Fibroblast of skin of scalp (primary cell): ENCODE results near the gene RAB22A. TPM values are rescaled to one million over a fixed set of nuclear protein-coding genes. Genes with fewer than 3 reads are reported as not detected.

Experiments
- DNase-seq: peaks from one replicate; pipeline ENCODE4 v3.0.0-alpha.2; 2013
- polyA plus RNA-seq, 2 experiments: library from polyadenylated mRNA; unstranded; fragments of 120-200 nt; gene quantifications; one replicate each; pipeline ENCODE4 v1.2.1, GENCODE V29; 2013; ENCODE audit not compliant: insufficient read length in 2 of 2

Gene RAB22A
- polyA plus RNA-seq (2013, experiment 1 of 2; ENCODE audit: insufficient read length), result 11.0 TPM
- 12.1 TPM for polyA plus RNA-seq (2013, experiment 2 of 2; ENCODE audit: insufficient read length)

- DNase-seq, result peak; percentile 86
Observed at GRCh38 chr20:58309591-58310290, at the start of gene RAB22A. Gene RAB22A (plus strand): TSS chr20:58309715. CDS start chr20:58309977, 262 bp downstream.

- DNase-seq, result peak; percentile 27
Observed at GRCh38 chr20:58260006-58260405, 49.5 kb upstream of the RAB22A start.

GRCh38 chr20:58261660-58262059 is 47.9 kb upstream of the RAB22A start:
- no peak for DNase-seq

- DNase-seq, result no peak
Observed at GRCh38 chr20:58264271-58264670, 45.2 kb upstream of the RAB22A start.

- no peak for DNase-seq
Observed at GRCh38 chr20:58267389-58268215, 41.9 kb upstream of the RAB22A start.

- no peak for DNase-seq
Observed at GRCh38 chr20:58268421-58268821, 41.1 kb upstream of the RAB22A start.

- DNase-seq, result no peak
Observed at GRCh38 chr20:58268936-58269619, 40.4 kb upstream of the RAB22A start.

GRCh38 chr20:58271606-58272351 is 37.7 kb upstream of the RAB22A start:
- no peak for DNase-seq

GRCh38 chr20:58274384-58274783 is 35.1 kb upstream of the RAB22A start:
- DNase-seq, result no peak

GRCh38 chr20:58277107-58277506 is 32.4 kb upstream of the RAB22A start:
- DNase-seq, result no peak

GRCh38 chr20:58277578-58278472 is 31.7 kb upstream of the RAB22A start:
- DNase-seq, result no peak

- no peak for DNase-seq
Observed at GRCh38 chr20:58286729-58287128, 22.8 kb upstream of the RAB22A start.

- no peak for DNase-seq
Observed at GRCh38 chr20:58287638-58288037, 21.9 kb upstream of the RAB22A start.

- DNase-seq, result no peak
Observed at GRCh38 chr20:58289143-58289542, 20.4 kb upstream of the RAB22A start.

- no peak for DNase-seq
Observed at GRCh38 chr20:58293453-58293852, 16.1 kb upstream of the RAB22A start.

- no peak for DNase-seq
Observed at GRCh38 chr20:58294497-58295455, 14.7 kb upstream of the RAB22A start.

- no peak for DNase-seq
Observed at GRCh38 chr20:58296051-58296837, 13.3 kb upstream of the RAB22A start.

- no peak for DNase-seq
Observed at GRCh38 chr20:58297394-58297793, 12.1 kb upstream of the RAB22A start.

GRCh38 chr20:58300321-58300720 is 9.2 kb upstream of the RAB22A start:
- no peak for DNase-seq
